NCI-H510A treated with DMSO at 0.1 percent for 48 hours (cell line): ENCODE measurements around the gene BIRC6.
"Not testable (repeated sequence)": the region's sequence is repeated elsewhere in the genome, so short reads cannot be mapped to it uniquely, and the experiment has no call there.

Source experiments
- DNase-seq: peaks from one replicate; lab custom pipeline; 2025; lab: John Stamatoyannopoulos, UW

The BIRC6 gene

GRCh38 chr2:32452338-32453064, 95.7 kb downstream of the BIRC6 start:
- DNase-seq: no peak

GRCh38 chr2:32453242-32454062, 96.6 kb downstream of the BIRC6 start:
- no peak for DNase-seq

- DNase-seq: no peak
Measured at GRCh38 chr2:32455816-32456215, 99.0 kb downstream of the BIRC6 start.

GRCh38 chr2:32456808-32457207, 100.0 kb downstream of the BIRC6 start:
- no peak for DNase-seq

- DNase-seq: no peak
Measured at GRCh38 chr2:32457814-32458213, 101.0 kb downstream of the BIRC6 start.

GRCh38 chr2:32460861-32461260, 104.0 kb downstream of the BIRC6 start:
- DNase-seq: not testable (repeated sequence)

GRCh38 chr2:32463110-32463509, 106.3 kb downstream of the BIRC6 start:
- no peak for DNase-seq

- DNase-seq: no peak
Measured at GRCh38 chr2:32464431-32464830, 107.6 kb downstream of the BIRC6 start.

- no peak for DNase-seq
Measured at GRCh38 chr2:32472605-32473004, 115.8 kb downstream of the BIRC6 start.

GRCh38 chr2:32474381-32474780, 117.6 kb downstream of the BIRC6 start:
- DNase-seq: no peak

- DNase-seq: no peak
Measured at GRCh38 chr2:32478889-32479620, 122.2 kb downstream of the BIRC6 start.

- DNase-seq: no peak
Measured at GRCh38 chr2:32479993-32480392, 123.2 kb downstream of the BIRC6 start.

- DNase-seq: no peak
Measured at GRCh38 chr2:32482471-32482870, 125.6 kb downstream of the BIRC6 start.

- DNase-seq: no peak
Measured at GRCh38 chr2:32484937-32485336, 128.1 kb downstream of the BIRC6 start.

- DNase-seq: no peak
Measured at GRCh38 chr2:32485399-32485798, 128.6 kb downstream of the BIRC6 start.

GRCh38 chr2:32489061-32489460, 132.2 kb downstream of the BIRC6 start:
- DNase-seq: no peak

GRCh38 chr2:32491346-32491745, 134.5 kb downstream of the BIRC6 start:
- no peak for DNase-seq

GRCh38 chr2:32495139-32495538, 138.3 kb downstream of the BIRC6 start:
- no peak for DNase-seq

- no peak for DNase-seq
Measured at GRCh38 chr2:32496662-32497061, 139.8 kb downstream of the BIRC6 start.

GRCh38 chr2:32498306-32498705, 141.5 kb downstream of the BIRC6 start:
- DNase-seq: no peak

- DNase-seq: no peak
Measured at GRCh38 chr2:32502941-32503340, 146.1 kb downstream of the BIRC6 start.

GRCh38 chr2:32504877-32505478, 148.2 kb downstream of the BIRC6 start:
- DNase-seq: no peak
